A673 (cell line): ENCODE results near the gene KCNIP3.

ENCODE experiments used
- EZH2 ChIP-seq: fragments of 200-600 bp; sonication (generic); IDR thresholded peaks from 2 replicates; pipeline ENCODE4 v1.6.1; 2017; ENCODE audit warnings: borderline replicate concordance, low read depth, mild to moderate bottlenecking, mixed read lengths, antibody characterized with exemption, low read length; ENCODE audit not compliant: poor library complexity, severe bottlenecking
- TF ChIP-seq, protein P1 (sequence below): fragments of 300-800, 200-600 bp; sonication (generic); conservative IDR thresholded peaks from 2 replicates; pipeline ENCODE4 v1.5.1; 2017; ENCODE audit warnings: low read depth, mild to moderate bottlenecking, antibody characterized with exemption, low read length, moderate library complexity, mixed read lengths

DNA sequence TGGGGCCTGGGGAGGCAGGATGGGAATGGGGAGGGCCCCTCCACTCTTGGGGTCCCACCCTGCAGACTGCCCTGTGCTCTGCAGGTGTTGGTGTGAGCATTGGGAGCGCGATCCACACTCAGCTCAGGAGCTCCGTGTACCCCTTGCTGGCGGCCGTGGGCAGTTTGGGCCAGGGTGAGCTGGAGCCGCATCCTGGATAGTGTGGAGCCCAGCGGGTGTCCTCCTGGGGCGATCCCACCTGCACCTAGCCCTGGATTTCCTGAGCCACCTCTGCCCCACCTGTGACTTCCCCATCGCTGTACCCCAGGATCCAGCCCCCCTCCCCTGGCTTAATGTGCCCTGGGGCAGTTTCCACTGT is 20.3 kb upstream of the KCNIP3 start:
- TF ChIP-seq, protein P1, sequence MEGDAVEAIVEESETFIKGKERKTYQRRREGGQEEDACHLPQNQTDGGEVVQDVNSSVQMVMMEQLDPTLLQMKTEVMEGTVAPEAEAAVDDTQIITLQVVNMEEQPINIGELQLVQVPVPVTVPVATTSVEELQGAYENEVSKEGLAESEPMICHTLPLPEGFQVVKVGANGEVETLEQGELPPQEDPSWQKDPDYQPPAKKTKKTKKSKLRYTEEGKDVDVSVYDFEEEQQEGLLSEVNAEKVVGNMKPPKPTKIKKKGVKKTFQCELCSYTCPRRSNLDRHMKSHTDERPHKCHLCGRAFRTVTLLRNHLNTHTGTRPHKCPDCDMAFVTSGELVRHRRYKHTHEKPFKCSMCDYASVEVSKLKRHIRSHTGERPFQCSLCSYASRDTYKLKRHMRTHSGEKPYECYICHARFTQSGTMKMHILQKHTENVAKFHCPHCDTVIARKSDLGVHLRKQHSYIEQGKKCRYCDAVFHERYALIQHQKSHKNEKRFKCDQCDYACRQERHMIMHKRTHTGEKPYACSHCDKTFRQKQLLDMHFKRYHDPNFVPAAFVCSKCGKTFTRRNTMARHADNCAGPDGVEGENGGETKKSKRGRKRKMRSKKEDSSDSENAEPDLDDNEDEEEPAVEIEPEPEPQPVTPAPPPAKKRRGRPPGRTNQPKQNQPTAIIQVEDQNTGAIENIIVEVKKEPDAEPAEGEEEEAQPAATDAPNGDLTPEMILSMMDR, result no peak
- TF ChIP-seq EZH2, result no peak
